ENCODE measurements around the gene ARPIN.
A peak's percentile ranks its signal among the peaks of the same experiment; 100 is the strongest.
"Not testable (repeated sequence)": the region's sequence is repeated elsewhere in the genome, so short reads cannot be mapped to it uniquely, and the experiment has no call there.

ARPIN gene

DNA sequence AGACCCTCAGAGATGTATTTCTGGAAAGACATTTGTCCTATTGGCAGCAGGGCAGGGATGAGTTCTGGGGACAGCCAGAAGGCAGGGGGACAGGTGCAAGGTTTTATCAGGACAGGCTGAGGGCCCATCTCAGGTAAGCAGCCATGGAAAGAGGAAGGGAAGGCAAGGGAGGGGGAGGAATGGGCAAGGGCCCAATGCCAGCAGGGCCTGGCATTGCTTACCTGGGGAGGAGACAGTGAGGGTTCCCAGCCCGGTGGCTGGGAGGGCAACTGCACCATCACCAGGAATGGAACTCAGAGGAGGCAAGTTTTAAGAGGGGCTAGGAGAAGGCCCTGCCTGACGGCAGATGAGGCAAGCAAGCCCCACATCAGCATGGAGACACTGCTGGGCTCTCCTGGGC lies 3.1 kb downstream of the ARPIN start:
- DNase-seq, result no peak

DNA sequence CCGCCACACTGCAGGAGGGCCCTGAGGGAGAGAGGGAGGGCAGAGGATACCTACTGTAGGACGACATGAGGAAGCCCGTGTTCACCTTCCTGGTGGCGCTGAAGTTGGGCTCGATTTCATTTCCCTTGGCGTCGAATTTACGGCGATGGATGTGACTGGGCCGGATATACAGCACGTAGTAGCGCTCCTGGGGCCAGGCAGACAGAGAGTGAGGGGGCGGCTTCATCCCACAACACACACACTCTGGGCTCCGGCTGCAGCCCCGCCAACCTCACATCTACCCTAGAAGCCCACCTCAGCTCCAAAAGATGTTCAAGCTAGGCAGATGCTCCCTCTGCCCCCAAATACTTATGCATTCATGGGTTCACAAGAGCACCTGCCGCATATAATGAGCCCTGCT lies 4.5 kb downstream of the ARPIN start:
- DNase-seq, result no peak

DNA sequence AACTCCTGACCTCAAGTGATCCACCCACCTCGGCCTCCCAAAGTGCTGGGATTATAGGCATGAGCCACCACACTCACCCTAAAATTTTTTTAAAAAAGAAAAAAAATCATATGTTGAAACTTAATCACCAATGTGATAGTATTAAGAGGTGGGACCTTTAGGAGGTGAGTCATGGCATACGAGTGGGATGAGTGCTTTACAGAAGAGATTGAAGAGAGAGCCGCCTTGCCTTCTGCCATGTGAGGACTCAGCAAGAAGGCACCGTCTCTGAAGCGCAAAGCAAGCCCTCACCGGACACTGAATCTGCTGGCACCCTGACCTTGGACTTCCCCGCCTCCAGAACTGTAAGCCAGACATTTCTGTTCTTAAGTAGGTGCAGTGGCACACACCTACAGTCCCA lies 5.5 kb downstream of the ARPIN start:
- no peak for DNase-seq

DNA sequence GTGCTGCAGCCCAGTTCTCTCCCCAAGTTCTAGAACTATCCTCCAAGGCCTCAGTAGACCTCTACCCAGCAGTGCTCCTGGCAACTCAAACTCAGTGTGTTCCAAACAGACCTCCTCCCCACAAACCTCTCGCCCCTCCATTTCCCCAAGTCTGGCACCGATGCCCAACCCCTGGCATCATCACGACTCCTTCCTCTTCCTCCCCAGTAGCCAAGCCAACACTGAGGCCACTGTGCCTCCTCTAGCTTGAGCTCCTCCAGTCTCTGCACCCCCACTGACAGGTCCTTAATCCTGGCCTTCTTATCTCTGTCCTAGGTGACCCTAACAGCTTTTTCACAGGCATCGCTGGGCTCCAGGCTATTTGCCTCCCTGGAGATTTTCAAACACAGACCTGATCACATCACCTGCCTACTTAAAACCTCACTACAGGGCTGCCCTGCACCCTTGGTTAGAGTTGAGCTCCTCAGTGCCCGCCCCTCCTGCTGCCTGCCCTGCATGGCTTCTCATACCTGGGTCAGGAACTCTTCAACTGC lies 6.8 kb downstream of the ARPIN start:
- DNase-seq, result no peak

DNA sequence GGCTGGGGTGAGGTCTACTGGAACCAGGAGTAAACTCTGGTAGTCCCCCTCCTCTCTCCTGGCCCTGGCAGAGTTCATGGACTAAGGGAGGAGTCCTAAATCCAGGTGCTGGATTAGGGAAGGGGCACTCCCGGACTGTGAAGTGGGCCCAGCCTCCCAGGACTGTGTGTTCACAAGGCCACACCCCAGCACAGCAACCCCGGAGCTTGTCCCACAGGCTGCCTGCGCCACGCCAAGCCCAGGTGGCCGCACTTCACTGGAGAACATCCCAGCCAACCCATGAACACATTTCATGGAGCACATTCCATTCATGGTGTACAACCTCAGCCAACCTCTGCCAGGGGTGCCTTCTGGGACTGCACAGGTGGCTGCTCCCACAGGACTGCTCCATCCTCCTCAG lies 8.2 kb downstream of the ARPIN start:
- DNase-seq, result no peak

DNA sequence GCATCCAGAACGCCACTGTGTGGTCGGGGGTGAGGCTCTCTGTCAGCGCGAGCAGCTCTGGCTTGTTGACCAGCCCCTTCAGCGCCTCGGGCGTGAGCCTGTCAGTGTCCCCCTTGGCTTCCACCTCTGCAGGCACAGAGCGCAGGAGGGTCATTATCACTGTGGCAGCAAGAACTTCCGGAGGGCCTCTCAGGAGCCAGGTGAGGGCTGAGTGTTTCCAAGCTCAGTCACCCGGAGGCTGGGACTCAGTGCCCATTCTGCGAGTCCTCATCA lies 9.0 kb downstream of the ARPIN start:
- DNase-seq, result no peak

DNA sequence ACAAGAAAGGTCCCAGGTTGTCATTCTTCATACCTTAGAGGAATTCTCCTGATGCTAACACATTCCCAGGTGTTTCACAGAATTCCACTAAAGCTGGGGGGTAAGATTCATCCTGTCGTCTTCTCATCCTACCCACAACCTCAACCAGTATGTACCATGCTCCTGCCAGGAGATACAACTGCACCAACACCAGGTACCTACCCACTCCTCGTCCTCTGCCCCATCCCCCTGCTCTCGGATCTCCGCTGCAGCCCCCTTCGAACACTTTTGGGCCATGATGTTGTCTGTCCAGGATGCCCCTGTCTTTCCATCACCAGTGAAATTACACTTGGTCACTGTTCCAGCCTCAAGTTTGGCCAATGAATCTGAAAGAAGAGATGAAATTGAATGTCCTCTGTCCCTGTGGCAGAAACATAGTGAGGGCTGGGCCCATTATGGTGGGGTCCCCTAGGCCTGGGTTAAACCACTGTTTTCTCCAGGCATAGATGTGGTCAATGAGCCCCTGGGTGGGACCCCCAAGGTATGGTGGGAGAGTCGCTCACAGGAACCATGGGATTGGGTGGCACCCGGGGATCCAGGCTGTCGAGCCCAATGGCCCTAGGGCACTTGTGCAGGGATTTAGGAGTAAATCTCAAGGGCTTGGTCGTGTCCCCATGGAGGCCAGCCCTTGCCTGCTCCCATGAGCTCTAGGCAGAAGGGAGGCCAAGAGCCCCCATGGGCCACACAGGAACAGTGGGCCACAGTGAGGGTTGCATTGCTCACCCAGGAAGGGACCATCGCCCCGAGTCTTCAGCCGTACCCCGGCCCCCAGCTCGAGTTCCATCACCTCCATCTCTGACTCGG lies 9.5 kb downstream of the ARPIN start:
- no peak for DNase-seq

DNA sequence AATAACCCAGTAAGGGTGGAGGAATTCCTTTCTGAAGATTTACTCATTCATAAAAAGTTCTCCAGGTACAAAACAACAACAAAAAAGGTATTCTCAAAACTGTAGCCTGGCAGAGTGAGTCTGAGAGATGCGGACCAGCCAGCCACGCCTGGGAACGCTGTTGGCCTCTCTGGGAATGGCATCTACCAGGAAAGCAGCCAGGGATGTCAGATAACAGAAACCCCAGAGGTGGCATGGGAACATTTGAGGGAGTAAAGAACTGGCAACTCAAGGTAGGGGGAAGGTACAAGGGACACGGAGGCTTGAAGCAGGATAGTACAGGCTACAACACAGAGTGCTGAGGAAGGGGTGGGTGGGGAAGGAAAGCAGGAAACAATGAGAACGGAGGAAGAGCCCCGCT lies 11.9 kb downstream of the ARPIN start:
- DNase-seq, result no peak

DNA sequence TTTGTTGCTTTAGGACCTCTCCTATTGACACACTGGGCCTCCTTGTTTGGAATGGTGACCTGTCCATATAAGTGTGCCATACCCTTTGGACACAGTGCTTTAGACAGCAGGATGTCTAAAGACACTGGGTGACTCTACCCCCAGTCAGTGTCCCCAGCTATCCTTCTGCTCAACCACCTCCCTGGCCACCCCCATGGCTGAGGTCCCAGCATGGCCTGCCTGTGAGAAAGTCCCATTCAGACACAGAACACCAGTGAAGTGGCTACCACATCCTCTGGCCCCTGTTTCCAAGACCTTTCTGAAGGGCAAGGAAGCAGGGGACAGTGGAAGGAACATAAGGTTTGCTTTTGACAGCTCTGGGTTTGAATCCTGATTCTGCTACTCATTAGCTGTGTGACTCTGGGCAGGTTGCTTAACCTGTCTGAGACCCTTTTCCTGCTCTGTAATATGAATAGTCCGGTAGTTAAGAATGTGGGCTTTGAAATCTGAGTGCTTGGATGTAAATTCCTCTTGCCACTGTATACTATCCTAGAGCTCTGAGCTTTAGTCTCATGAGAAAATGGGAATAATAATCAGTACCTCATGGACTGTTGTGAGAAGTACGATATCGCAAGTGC lies 12.7 kb downstream of the ARPIN start:
- DNase-seq, result no peak

DNA sequence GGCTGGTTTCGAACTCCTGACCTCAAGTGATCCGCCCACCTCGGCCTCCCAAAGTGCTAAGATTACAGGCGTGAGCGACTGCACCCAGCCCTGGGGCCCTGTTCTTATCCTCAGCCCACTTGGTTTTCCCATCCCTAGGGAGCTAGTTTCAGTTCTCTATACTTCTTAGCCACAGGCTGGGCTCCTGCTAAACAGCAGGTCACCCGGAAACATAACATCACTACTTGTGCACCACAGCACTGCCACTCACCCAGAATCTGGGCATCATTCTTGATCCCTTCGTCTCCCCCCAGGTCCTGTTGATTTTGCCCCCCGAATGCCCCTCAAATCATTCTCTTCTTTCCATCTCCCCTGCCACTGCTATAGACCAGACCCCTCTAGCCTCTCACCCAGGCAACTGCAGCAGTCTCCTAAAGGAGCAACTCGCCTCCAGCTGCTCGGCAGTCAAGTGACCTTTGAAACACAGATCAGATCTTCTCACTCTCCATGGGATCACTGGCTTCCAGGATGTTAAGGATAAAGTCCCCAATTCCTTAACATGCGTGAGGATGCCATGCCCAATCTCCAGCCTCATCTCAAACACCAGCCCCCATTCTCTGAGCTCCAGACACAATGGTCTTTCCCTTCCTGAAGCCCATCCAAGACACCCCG lies 13.3 kb downstream of the ARPIN start:
- DNase-seq, result peak in 1 of 2 experiments; percentile 6

DNA sequence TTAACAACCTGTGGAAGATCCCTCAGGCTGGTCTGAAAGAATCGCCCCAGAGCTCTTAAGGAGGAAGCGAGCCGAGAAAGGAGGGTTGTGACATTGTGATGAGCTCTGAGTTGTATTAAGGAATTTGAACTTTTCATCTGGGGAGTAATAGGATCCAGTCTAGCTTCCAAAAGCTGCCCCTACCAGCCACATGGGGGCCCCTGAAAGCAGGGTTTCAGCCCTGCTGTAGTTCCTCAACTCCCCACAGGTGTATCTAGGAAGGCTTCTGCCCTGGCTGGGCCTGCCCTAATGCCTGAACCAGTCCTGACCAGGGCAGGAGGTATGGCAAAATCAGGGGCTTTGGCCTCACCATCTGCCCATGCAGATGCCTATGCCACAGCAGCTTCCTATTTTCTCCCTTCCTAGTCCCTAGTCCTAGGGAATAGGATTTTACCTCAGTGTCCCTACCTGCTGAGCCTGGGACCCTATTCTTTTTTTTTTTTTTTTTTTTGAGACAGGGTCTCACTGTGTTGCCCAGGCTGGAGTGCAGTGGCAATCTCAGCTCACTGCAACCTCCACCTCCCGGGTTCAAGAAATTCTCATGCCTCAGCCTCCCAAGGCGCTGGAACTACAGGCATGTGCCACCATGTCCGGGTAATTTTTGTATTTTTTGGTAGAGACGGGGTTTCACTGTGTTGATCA lies 14.0 kb downstream of the ARPIN start:
- DNase-seq, result peak; percentile 38 to 68

DNA sequence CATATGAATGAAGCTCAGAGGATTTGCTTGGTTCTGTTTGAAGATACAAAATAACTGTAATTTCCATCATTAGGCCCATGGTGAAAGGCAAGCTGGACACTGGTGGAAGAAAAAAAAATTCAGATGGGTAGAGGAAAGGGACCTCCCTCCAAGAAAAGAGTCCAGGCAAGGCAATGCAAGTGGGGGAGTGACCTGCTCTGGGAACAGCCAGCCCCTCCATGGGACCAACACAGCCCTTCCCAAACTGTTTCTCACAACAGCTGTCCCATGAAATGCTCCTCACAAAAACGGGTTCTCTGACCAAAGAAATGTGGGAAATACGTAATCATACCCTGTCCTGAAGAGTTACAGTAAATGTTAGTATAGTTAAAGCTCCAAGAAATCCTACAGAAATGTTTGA lies 14.6 kb downstream of the ARPIN start:
- DNase-seq, result no peak

DNA sequence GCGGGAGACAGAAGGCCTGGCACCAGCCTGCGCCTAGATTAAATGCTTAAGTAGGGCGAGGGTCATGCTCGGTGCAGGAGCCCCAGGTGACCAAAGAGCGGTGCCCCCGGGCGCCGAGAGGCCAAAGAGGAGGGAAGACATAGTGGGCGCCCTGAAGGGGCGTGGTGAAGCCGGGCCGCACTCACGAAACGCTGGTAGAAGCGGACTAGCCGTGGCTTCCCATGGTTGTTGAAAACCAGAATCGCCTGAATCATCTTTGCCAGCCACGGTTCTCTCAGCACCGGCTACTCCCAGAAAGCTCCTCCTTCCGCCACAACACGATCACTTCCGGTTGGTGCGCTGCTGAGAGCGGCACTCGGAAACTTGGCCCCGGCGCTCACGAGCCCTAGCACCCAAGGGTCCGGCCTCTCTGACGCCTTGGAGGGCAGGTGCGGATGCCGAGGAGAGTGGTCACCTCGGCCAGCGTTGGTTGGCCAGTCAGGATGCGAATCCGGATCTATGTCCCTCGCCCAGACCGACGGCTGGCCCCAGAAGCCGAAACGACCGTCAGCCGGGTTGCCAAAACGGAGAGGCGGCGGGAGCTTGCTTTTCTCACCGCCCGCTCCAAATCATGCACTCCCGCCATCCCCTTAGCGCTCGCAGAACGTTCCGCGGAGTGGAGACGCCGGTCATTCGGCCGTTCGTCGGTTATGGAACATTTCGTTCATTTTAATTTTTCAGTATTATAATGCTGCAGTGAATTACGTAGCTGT lies 18.9 kb downstream of the ARPIN start, which contains the start of gene AP3S2:
TSS of gene AP3S2 (minus strand) at position 299 of the 752 bp plus-strand sequence. CDS start at position 254, 45 bp downstream.
- DNase-seq, result peak; percentile 91 to 95

DNA sequence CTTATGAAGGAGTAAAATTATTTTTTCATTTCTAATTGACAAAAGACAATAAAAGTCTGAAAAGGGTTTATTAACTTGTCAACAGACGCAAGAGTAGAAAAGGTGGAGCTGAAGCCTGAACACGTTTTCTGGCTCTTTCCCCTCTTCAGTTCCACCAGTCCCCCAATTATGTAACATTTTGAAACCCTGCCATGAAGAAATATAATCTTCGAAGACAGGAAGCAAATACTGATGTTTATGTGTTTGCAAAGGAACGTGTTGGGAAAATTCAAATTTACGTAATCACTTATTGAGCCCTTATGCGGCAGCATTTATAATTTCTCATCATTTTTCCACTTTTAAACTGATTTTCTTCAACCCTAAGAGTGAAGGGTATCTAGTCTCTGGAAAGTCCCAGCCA lies 19.7 kb downstream of the ARPIN start:
- no peak for DNase-seq

DNA sequence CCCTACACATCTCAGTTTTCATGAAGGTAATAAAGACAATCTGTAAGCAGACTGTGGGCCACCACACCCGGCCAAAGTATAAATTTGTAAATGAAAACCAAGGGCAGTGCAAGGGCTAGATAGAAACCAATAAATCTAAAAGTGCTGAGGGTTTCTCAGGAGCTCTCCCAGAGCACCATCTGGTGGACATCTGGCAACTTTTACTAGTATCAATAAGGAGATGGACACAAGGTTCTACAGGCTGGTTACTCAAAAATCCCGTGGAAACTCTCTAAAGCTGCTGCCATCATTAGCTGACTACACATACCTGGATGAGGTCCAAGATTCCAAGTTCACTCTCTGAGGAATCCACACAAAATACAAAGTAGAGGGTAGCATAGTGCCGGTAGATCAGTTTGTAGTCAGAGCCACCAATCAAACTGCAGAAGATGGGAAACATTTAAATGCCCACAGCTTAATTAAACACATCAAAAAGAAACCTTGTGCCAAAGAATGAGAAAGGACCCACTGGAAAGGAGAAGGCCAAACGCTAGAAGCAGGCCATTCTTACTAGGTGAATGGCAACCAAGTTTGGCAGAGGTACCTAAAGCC lies 24.4 kb downstream of the ARPIN start:
- DNase-seq, result peak; percentile 33 to 73

DNA sequence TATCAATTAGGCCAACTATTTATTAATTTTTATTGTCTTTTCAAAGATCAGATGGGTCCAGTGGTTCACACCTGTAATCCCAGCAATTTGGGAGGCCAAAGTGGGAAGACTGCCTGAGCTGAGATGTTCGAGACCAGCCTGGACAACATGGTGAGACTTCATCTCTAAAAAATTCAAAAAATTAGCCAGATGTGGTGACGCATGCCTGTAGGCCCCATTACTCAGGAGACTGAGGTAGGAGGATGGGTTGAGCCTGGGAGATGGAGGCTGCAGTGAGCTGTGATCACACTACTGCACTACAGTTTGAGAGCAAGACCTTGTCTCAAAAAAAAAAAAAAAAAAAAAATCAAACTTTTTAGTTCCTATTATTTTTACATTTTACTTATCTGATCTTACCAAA lies 27.1 kb downstream of the ARPIN start:
- no peak for DNase-seq

DNA sequence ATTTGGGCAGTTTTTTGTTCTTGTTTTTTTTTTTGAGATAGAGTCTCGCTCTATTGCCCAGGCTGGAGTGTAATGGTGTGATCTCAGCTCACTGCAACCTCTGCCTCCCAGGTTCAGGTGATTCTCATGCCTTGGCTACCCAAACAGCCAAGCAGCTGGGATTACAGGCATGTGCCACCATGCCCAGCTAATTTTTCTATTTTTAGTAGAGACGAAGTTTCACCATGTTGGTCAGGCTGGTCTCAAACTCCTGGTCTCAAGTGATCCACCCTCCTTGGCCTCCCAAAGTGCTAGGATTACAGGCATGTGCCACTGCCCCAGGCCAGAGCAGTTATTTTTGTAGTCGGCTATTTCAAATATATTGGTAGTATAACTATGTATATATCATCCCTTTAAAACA lies 27.6 kb downstream of the ARPIN start:
- DNase-seq, result not testable (repeated sequence)

DNA sequence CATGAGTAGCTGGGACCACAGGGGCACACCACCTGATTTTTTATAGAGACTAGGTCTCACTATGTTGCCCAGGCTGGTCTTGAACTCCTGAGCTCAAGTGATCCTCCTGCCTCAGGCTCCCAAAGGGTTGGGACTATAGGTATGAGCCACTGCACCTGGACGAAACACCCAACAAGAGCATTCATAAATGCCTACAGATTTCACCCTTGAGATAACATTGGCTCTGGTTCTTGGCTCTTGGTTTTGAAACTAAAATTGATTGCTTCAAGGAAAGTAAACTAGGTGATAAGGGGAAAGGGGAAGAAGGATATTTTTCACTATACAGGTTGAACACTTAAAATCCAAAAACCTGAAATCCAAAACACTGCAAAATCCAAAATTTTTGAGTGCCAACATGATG lies 29.2 kb downstream of the ARPIN start:
- DNase-seq, result no peak

DNA sequence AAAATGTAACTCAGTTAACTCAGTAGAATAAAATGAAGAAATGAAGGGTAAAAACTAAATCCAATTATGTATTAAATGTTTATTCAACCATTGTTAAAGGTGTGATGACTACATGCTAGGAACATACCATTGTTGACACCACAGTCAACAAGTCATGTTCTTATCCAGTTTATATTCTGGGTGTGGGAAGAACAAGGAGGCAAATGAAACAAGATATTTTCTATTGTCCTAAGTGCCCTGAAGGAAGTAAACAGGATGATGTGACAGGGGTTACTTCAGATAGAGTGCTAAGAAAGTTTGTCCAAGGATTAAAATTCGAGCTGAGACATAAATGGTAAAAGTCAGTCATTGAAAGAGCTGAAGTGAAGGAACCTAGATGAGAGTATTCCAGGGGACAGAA lies 32.0 kb downstream of the ARPIN start:
- no peak for DNase-seq

DNA sequence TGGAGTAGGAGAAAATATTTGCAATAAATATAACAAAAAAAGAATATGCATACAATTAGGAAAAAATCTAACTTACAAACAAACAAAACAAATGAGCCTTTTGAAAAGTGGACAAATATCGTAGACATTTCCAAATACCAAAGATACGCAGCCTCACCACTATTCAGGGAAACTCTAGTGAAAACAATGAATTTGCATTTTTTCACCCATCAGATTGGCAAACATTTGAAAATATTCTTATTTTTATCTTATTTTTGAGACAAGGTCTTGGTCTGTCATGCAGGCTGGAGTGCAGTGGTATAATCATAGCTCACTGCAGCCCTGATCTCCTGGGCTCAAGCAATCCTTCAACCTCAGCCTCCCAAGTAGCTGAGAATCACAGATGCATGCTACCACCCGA lies 34.4 kb downstream of the ARPIN start:
- no peak for DNase-seq

DNA sequence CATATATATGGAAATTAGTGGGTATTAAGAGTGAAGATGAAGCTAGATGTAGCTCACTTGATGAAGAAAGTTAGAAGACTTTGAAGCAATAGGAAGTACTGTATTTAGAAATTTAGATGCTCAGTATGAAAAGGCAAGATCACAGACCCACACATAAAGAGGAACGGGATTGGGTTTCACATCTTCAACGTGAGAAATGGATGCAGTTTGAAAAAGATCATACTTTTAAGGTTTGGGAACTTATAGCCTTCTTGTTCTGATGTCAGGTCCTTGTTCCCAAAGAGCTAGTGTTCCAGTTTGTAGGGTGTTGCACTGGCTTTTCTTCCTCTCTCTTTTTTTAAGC lies 35.7 kb downstream of the ARPIN start:
- no peak for DNase-seq

DNA sequence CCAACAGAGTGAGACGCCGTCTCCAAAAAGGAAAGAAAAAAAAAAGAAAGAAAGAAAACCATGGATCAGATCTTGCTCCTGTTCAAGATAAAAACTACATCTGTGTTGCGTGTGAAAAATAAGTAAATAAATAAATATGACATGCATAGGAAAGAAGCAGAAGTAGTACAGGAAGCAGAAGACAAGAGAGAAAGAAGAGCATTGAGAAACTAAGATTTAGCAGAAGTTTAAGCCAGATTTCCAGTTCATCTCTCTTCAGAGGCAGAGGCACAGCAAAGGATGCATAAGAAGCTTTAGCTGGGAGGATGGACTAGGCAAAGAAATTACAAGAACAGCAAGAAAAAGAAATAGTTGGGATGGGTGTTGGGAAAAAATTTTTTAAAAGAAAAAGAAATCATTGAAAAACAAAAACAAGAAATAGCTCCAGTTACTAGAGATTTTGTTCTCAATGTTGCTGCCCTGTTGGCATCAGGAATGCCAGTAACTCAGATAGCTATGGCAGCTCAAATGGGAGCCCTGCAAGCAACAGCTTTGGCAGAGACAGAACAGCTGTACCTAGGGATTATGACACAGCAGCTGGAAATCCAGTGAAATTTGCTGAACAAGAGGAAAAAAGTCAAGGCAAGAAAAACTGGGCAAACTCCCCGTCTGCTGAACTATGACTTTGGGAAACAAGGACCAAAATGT lies 36.2 kb downstream of the ARPIN start:
- no peak for DNase-seq
